Gastroesophageal sphincter (tissue), 4 donors: ENCODE data around the gene WDR83. TPM values are rescaled to one million over a fixed set of nuclear protein-coding genes. Genes with fewer than 3 reads are reported as not detected.

Experiments
- ATAC-seq: fragments of 150-250 bp; one replicate; pipeline ENCODE4 v1.9.1; 2016; ENCODE audit warnings: mild to moderate bottlenecking, moderate library complexity
- H3K27ac ChIP-seq, 4 donors: fragments of 200-600 bp; sonication (generic) in 3 of 4; 1 replicate in 3 of 4; 2 replicates in 1 of 4; pipeline ENCODE4 v1.5.1; 2016 to 2019
- H3K27me3 ChIP-seq: fragments of 200-600 bp; sonication (generic); one replicate; pipeline ENCODE4 v1.5.1; 2019
- H3K36me3 ChIP-seq, 2 donors: fragments of 200-600 bp; sonication (generic); one replicate each; pipeline ENCODE4 v1.5.1; 2019; ENCODE audit warnings: control low read depth in 1 of 2
- H3K4me1 ChIP-seq, 3 donors: fragments of 200-600 bp; sonication (generic); 1 replicate in 2 of 3; 2 replicates in 1 of 3; pipeline ENCODE4 v1.5.1; 2016 to 2019; ENCODE audit warnings: control low read depth in 2 of 3
- H3K4me3 ChIP-seq, 2 donors: fragments of 200-600 bp; sonication (generic); one replicate each; pipeline ENCODE4 v1.5.1; 2019; ENCODE audit warnings: mild to moderate bottlenecking in 1 of 2, moderate library complexity in 1 of 2
- H3K9me3 ChIP-seq, 3 donors: fragments of 200-600 bp; sonication (generic); one replicate each; pipeline ENCODE4 v1.5.1; 2017 to 2019; ENCODE audit warnings: control low read depth in 2 of 3
- CTCF ChIP-seq, 4 experiments: fragments of 200-600 bp in 2 of 4; fragments of 450-650 bp in 2 of 4; sonication (generic) in 1 of 4; IDR thresholded peaks; one replicate each; pipeline ENCODE4 v1.5.1; 2017 to 2019; ENCODE audit warnings: antibody characterized with exemption in 4 of 4, mild to moderate bottlenecking in 2 of 4, moderate library complexity in 2 of 4
- EP300 ChIP-seq: sonication (generic); formaldehyde crosslinking; IDR thresholded peaks from one replicate; pipeline ENCODE4 v1.6.1; 2017; ENCODE audit warnings: antibody characterized with exemption, mild to moderate bottlenecking
- POLR2A ChIP-seq, 2 donors: fragments of 450-650 bp; IDR thresholded peaks; one replicate each; pipeline ENCODE4 v1.6.1; 2017; ENCODE audit warnings: antibody characterized with exemption in 2 of 2, mild to moderate bottlenecking in 2 of 2, moderate library complexity in 1 of 2
- POLR2AphosphoS5 ChIP-seq: sonication (generic); formaldehyde crosslinking; IDR thresholded peaks from one replicate; pipeline ENCODE4 v1.6.1; 2017; ENCODE audit warnings: antibody characterized with exemption
- WGBS, 2 donors: methylation state at CpG; one replicate each; pipeline ENCODE4 v1.1.5; 2018; ENCODE audit warnings: low coverage in 1 of 2; 5-methylcytosine and 5-hydroxymethylcytosine counted together
- total RNA-seq, 4 donors: library from RNA; depleted of rRNA; stranded (reverse); fragments of >200 nt; gene quantifications; one replicate each; pipeline ENCODE4 v1.1.0, GENCODE V29; 2016

WDR83 gene
- total RNA-seq, 4 donors from 2014 or later: 8.8 to 19.8 (median 15.5) TPM

GRCh38 chr19:12664406-12665280, 2.0 kb upstream of the WDR83 start:
- Histone ChIP-seq H3K27me3 (no peaks in the 10 kb centered on the region), H3K9me3 (no peaks in the 10 kb centered on the region), H3K4me1 (peaks cover 0 to 44% (median 24%) of the 10 kb centered on the region in 3 donors), H3K27ac (no peak overlapping the region), H3K36me3 (peaks cover 0 to 64% of the 10 kb centered on the region in 2 donors), H3K4me3 (no peak overlapping the region)
- ATAC-seq: no peak
- WGBS, 2 donors: 80 to 81% methylated on average over 6 to 8 of the region's 29 CpGs
- no peak for TF ChIP-seq POLR2AphosphoS5
- TF ChIP-seq CTCF (IDR thresholded peaks at IDR 0.05): no peak
- TF ChIP-seq POLR2A (IDR thresholded peaks at IDR 0.05): no peak
- no peak for TF ChIP-seq EP300

GRCh38 chr19:12665281-12665573, 1.4 kb upstream of the WDR83 start:
- no peak for TF ChIP-seq POLR2AphosphoS5
- no peak for TF ChIP-seq EP300
- no peak for TF ChIP-seq POLR2A (IDR thresholded peaks at IDR 0.05)
- no peak for TF ChIP-seq CTCF (IDR thresholded peaks at IDR 0.05)
- Histone ChIP-seq H3K9me3 (no peaks in the 10 kb centered on the region), H3K4me3 (peak overlapping the region in 1 of 2 donors; percentile 66), H3K27me3 (no peaks in the 10 kb centered on the region), H3K4me1 (peaks cover 0 to 49% (median 29%) of the 10 kb centered on the region in 3 donors), H3K36me3 (peaks cover 0 to 58% of the 10 kb centered on the region in 2 donors), H3K27ac (no peak overlapping the region)
- WGBS, 2 donors: 89 to 94% methylated on average over 9 of the region's 10 CpGs
- ATAC-seq: no peak

GRCh38 chr19:12665671-12666264, 839 bp upstream of the WDR83 start:
- TF ChIP-seq POLR2AphosphoS5 (no peak), POLR2A (IDR thresholded peaks at IDR 0.05) (no peak), EP300 (no peak), CTCF (IDR thresholded peaks at IDR 0.05) (no peak)
- ATAC-seq: no peak
- peaks cover 0 to 53% of the 10 kb centered on the region in 2 donors for H3K36me3 ChIP-seq
- H3K27ac ChIP-seq: peak overlapping the region in 3 of 4 donors; percentile 81 to 89 (median 81)
- WGBS, 2 donors: 50 to 52% methylated on average over 2 to 12 of the region's 12 CpGs
- no peaks in the 10 kb centered on the region for H3K9me3 ChIP-seq
- H3K4me1 ChIP-seq: peaks cover 0 to 55% (median 34%) of the 10 kb centered on the region in 3 donors
- H3K4me3 ChIP-seq: peak overlapping the region; percentile 61 to 66
- no peaks in the 10 kb centered on the region for H3K27me3 ChIP-seq

- 64 to 79% methylated on average over 2 to 3 of the region's 4 CpGs for WGBS, 2 donors
- Histone ChIP-seq H3K4me3 (peak overlapping the region in 1 of 2 donors; percentile 85), H3K9me3 (no peaks in the 10 kb centered on the region), H3K36me3 (peaks cover 0 to 41% of the 10 kb centered on the region in 2 donors), H3K4me1 (peaks cover 0 to 69% (median 35%) of the 10 kb centered on the region in 3 donors), H3K27me3 (no peaks in the 10 kb centered on the region), H3K27ac (peak overlapping the region in 3 of 4 donors; percentile 92 to 98 (median 95))
- ATAC-seq: no peak
- TF ChIP-seq POLR2A (IDR thresholded peaks at IDR 0.05): no peak
- TF ChIP-seq POLR2AphosphoS5: no peak
- TF ChIP-seq CTCF (IDR thresholded peaks at IDR 0.05): no peak
- no peak for TF ChIP-seq EP300
Observed at GRCh38 chr19:12667731-12668302, 1.2 kb downstream of the WDR83 start.
